HG03064 (cell line): ENCODE results near the gene GK.
A peak's percentile ranks its signal among the peaks of the same experiment; 100 is the strongest.
"Not testable (repeated sequence)": the region's sequence is repeated elsewhere in the genome, so short reads cannot be mapped to it uniquely, and the experiment has no call there.

Source experiments
- ATAC-seq: cut with Tn5 transposase; IDR thresholded peaks from one replicate; pipeline ENCODE4 v1.9.1; 2021; ENCODE audit warnings: low read depth; ENCODE audit not compliant: unreplicated experiment

Gene GK

DNA sequence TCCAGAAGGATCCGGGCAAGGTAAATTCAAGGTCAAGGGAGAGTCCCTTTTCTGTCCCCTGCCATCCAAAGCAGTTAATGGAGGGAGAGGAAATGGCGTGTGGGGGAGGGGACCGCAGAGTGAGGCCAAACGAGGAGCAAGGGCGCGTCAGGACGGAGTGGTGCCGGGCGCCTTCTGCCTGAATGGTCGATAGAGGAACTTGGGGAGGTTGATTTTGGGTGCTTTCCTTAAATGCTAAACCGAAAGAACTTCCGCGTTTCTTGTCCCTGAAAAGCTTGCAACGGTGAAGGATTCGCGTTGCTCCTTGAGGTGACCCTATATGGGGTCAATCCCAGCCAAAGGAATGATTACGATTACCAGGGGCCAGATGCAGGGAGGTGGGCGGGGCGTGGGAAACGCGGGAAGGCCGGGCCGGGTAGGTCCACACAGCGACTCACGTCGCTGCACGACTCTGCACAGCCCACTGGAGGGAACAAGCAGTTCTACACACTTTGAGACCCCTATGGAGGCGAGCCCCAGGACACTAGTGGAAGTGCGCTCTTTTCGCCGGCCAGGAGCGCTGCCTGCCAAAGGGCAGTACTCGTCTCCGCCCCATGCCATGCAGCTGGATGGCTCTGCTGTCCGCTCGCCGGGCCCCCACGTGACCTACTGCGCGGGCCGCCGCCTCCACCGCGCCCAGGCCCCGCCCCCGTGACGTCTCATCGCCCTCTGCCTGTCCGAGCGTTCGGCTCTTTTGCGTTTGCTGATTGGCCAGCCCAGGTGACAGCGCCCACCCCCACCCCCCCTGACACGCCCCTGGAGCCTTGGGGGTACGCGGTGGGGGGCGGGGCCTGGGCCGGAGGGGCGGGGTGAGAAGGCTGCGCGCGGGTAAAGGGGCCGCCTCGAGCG is 452 bp upstream of the GK start:
- ATAC-seq: peak; percentile 87

- ATAC-seq: not testable (repeated sequence)
Observed at GRCh38 chrX:30654386-30654785, 1.2 kb downstream of the GK start.

- no peak for ATAC-seq
Observed at GRCh38 chrX:30654989-30655607, 1.9 kb downstream of the GK start.

GRCh38 chrX:30655991-30656390 is 2.8 kb downstream of the GK start:
- no peak for ATAC-seq

- no peak for ATAC-seq
Observed at GRCh38 chrX:30657196-30658161, 4.3 kb downstream of the GK start.

DNA sequence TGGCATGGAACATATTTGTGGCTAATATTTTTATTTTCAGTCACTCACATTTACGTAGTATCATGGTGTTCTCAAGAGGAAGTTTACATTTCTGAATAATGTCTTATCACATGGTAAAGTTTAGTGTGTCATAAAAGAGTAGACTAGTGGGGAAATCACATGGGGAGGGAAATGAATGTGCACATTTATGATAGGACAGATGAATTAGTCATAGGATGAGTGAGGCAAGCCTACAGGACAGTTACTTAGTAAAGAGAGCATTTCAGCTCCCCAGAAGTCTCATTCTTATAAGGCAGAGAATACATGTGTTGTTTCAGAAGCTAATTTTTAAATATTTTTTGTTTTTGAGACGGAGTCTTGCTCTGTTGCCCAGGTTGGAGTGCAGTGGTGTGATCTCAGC is 6.2 kb downstream of the GK start:
- no peak for ATAC-seq

DNA sequence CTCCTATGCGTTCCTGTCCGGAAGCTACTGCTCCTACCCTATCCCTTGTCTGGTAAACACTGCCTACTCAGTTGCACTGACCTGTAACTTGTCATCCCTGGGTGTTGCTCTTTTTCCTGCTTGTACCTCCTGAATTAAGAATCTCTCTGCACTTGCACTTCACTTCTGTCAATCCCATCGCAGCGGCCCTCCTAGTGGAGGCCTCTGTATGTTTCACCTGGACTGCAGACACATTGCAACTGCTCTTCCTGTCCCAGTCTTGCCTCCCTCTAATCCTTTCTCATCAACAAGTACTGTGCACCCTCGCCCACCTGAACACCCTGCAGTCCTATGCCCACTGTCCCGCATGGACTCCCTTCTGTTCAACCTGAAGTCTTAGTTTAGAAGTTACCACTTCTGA is 8.0 kb downstream of the GK start:
- no peak for ATAC-seq

GRCh38 chrX:30663322-30663721 is 10.1 kb downstream of the GK start:
- no peak for ATAC-seq

DNA sequence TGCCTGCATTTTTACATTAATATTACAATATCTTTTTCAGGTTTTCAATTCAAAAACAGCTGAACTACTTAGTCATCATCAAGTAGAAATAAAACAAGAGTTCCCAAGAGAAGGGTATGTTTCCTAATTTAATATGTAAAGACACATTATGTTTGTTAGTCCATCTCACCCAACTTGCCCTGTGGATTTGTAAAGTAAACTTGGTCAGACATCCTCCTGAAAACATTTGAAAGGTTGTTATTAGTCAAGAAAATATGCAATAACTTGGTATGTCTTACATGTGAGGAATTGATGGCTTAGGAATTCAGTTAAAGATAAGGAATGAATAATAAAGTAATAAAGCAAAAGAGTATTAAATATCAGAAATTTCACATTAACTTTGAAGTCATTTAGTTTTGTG is 12.2 kb downstream of the GK start:
- no peak for ATAC-seq

DNA sequence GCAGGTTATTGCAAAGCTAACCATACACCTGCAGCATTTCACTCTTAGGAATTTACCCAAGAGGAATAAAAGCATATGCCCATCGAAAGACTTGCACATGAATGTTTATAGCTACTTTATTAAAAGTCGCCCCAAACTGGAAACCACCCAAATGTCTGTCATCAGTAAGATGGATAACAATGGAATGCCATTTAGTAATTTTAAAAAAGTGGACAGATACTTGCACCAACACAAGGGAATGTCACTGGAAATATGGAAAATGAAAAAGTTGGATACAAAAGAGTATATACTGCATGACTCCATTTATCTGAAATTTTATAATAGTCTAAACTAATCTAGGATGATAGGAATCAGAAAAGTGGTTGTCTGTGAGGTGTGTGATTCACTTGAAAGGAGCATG is 12.9 kb downstream of the GK start:
- no peak for ATAC-seq

- no peak for ATAC-seq
Observed at GRCh38 chrX:30668581-30668980, 15.4 kb downstream of the GK start.

DNA sequence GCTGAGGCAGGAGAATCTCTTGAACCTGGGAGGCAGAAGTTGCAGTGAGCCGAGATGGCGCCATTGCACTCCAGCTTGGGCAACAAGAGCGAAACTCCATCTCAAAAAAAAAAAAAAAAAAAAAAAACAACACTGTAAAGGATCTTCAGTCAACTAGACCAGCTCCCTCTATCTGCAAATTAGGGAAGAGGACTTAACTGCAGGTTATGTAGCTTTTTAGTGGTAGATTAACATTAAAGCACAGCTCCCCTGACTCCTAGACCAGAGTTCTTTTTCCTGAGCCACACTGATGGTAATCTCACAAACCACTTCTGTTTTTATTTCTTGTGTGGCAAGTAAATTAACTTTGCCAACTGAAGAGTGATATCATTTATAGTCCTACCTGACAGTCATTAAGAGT is 18.0 kb downstream of the GK start:
- ATAC-seq: not testable (repeated sequence)

DNA sequence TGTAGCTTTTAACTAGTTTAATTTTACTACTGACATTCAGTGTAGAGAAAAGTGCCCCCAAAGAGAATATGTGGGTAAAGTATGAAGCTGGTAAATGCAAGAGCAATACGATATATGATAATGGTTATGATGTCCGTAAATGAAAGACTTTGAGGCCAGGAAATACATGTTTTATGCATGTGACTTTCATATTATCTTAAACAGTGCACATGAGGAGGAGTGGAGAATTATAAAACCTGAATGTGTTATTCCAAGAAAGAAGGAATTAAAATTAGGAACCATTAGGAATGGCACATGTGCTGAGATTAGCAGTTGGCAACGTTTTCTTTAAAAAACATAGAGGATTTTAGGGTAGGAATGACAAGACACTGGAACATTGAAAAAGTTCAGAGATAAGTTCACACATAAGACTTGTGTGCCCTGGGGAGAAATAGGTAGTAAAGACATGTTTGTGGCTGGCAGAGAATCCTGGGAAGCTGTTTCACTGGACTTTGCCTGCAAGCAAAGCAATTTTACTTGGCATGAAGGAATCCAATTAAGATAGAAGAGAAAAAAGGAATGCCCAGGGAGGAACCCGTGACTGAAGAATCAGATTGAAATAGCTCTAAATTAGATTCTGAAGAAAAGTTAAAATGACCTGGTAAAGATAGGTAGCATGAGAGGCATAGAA is 20.0 kb downstream of the GK start:
- ATAC-seq: no peak

DNA sequence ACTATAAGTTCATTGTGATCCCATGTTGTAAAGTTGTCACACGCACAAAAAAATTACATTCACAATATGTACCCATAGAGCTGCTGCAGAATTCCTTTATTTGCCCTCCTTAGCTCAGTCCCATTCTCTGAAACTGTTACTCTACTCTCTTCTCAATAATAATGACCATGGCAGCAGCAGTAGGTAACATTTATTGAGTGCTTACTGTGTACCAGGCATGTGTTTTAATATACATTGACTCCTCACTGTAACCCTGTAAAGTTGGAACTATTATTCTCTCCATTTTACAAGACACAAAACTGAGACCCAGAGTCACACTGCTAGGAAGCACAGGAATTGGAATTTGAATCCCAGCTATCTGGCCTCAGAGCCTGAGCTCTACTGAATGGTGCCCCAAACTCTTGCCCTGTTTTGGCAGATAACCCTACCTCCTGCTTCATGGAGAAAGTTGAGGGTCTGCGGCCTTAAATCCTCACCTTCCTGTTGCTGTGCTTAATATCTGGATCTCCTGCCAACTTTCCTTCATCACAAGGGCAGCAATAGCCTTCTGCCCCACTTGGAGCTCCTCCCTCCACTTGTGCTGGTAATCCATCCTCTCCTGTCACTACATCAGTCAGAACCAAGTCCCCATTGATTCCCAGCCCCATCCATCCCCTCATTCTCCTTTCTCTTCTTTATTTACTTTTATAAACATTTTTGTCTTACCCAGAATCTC is 20.8 kb downstream of the GK start:
- no peak for ATAC-seq

DNA sequence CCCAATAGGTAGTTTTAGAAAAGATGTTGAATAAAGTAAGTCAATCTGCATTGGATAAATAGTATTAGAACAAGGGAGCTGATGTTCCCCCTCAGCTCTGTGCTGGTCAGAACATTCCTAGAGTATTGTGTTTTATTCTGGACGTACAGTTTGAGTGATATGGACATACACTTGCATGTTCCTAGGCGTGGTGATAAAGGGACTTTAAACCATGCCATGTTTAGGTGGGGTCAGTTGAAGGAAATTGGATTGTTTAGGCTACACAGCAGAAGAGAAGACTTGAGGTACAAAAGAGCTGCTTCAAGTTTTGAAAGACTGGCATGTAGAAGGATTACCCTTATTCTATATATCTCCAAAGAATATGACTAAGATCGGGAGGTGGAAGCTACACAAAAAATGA is 21.6 kb downstream of the GK start:
- no peak for ATAC-seq

DNA sequence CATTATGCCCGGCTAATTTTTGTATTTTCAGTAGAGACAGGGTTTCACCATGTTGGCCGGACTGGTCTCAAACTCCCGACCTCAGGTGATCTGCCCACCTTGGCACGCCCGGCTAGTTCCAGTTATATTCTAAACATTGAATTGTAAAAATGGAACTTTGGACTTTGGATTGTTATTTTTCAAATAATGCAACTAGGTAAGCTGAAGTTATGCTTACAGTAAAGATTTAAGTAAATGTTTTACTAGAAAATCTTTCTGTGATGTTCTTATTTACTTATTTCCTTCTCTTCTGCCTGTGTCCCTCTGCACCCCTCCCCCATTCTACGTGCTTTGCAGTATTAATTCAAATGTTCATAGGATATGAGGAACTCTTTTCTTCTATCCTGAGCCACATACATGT is 26.1 kb downstream of the GK start:
- no peak for ATAC-seq

DNA sequence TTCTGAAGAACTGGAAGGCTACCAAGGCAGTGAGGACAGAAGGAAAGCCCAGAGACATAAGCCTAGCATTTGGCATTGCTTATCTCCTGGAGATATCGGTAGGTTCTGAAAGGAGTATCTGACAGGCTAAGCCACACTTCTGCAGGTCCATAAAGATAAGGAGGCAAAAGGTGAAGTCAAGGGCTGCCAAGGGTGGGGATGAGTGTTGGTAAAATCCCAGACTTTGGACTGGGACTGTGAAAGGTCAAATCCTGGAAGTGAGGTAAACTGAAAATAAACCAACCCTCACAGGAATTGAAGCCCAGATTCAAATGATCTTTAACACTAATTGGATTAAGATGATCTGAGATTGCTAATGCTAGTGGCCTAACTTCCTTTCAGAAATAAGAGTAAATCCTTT is 27.4 kb downstream of the GK start:
- ATAC-seq: no peak

GRCh38 chrX:30688641-30689040 is 35.4 kb downstream of the GK start:
- ATAC-seq: no peak

DNA sequence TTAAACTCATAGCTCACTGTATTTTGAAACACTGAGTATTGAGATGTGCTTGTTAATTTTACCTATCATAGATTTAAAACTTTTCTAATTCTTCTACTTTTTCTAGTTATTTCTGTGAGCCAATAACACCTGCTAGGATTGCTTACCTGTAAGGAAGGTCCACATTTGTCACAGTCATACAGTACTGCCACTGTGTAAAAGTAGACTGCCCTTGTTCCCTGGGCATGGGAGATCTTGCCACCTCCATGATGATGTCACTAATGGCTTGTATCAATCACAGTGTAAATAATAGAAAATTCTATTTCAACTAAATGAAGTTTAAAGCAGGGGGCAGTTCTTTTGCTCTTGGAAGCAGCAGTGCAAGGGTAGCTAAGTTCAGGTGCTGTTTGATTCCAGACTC is 35.9 kb downstream of the GK start:
- ATAC-seq: no peak

- no peak for ATAC-seq
Observed at GRCh38 chrX:30690330-30690729, 37.1 kb downstream of the GK start.
